HepG2 (cell line): ENCODE results near the gene HS6ST1. TPM values are rescaled to one million over a fixed set of nuclear protein-coding genes. Genes with fewer than 3 reads are reported as not detected.

ENCODE experiments used
- E2F2 ChIP-seq: sonication (generic); formaldehyde crosslinking; IDR thresholded peaks from 2 replicates; pipeline ENCODE4 v1.4.0; 2020; ENCODE audit warnings: missing genetic modification reagents, borderline replicate concordance
- ELF4 ChIP-seq: sonication (generic); formaldehyde crosslinking; IDR thresholded peaks from 2 replicates; pipeline ENCODE4 v1.5.0; 2020; ENCODE audit warnings: missing genetic modification reagents, mild to moderate bottlenecking, moderate library complexity, borderline replicate concordance
- NCOR1 ChIP-seq: fragments of 200-600 bp; sonication (generic); IDR thresholded peaks from 2 replicates; pipeline ENCODE4 v1.7.0; 2017; ENCODE audit warnings: antibody characterized with exemption, low read length, borderline replicate concordance
- NFIB ChIP-seq: sonication (generic); formaldehyde crosslinking; IDR thresholded peaks from 2 replicates; pipeline ENCODE4 v1.9.0; 2021; ENCODE audit warnings: missing genetic modification reagents, mild to moderate bottlenecking, borderline replicate concordance
- RCOR2 ChIP-seq: IDR thresholded peaks from 2 replicates; pipeline ENCODE4 v1.6.1; 2016; ENCODE audit warnings: missing biosample characterization, missing genetic modification reagents
- SATB2 ChIP-seq: sonication (generic); formaldehyde crosslinking; IDR thresholded peaks from 2 replicates; pipeline ENCODE4 v1.5.0; 2020; ENCODE audit warnings: missing genetic modification reagents
- SIN3A ChIP-seq: IDR thresholded peaks from 2 replicates; pipeline ENCODE4 v1.6.1; 2011; ENCODE audit warnings: low read depth, mild to moderate bottlenecking, control low read depth, low read length, borderline replicate concordance
- SP4 ChIP-seq: sonication (generic); formaldehyde crosslinking; IDR thresholded peaks from 2 replicates; pipeline ENCODE4 v1.8.1; 2023; ENCODE audit warnings: mild to moderate bottlenecking, missing genetic modification reagents
- THAP8 ChIP-seq: sonication (generic); formaldehyde crosslinking; IDR thresholded peaks from 2 replicates; pipeline ENCODE4 v1.5.1; 2020; ENCODE audit warnings: missing genetic modification reagents, mild to moderate bottlenecking, borderline replicate concordance
- USF2 ChIP-seq, 2 experiments: sonication (generic) in 1 of 2; formaldehyde crosslinking in 1 of 2; IDR thresholded peaks; 2 replicates each; pipeline versions ENCODE4 v1.5.1 to v1.6.1; 2011 to 2020; ENCODE audit warnings: borderline replicate concordance in 1 of 2, low read depth in 1 of 2, low read length in 1 of 2, mild to moderate bottlenecking in 1 of 2, missing genetic modification reagents in 1 of 2, moderate library complexity in 1 of 2
- ZBTB7A ChIP-seq: sonication (generic); formaldehyde crosslinking; IDR thresholded peaks from 2 replicates; pipeline ENCODE4 v1.8.0; 2022; ENCODE audit warnings: mild to moderate bottlenecking, missing genetic modification reagents
- ZMYM3 ChIP-seq: sonication (generic); formaldehyde crosslinking; IDR thresholded peaks from 2 replicates; pipeline ENCODE4 v1.5.1; 2020; ENCODE audit warnings: mild to moderate bottlenecking, missing genetic modification reagents
- ZNF441 ChIP-seq: sonication (generic); formaldehyde crosslinking; IDR thresholded peaks from 2 replicates; pipeline ENCODE4 v1.7.0; 2021; ENCODE audit warnings: missing genetic modification reagents, borderline replicate concordance
- ZNF446 ChIP-seq: sonication (generic); formaldehyde crosslinking; IDR thresholded peaks from 2 replicates; pipeline ENCODE4 v1.5.0; 2020; ENCODE audit warnings: mild to moderate bottlenecking, missing genetic modification reagents
- ZNF775 ChIP-seq: sonication (generic); formaldehyde crosslinking; IDR thresholded peaks from 2 replicates; pipeline ENCODE4 v1.4.0; 2020; ENCODE audit warnings: missing genetic modification reagents, mild to moderate bottlenecking, moderate library complexity, borderline replicate concordance
- polyA plus RNA-seq, 8 experiments: library from polyadenylated mRNA; depleted of rRNA in 3 of 8; stranded (reverse) in 7 of 8; unstranded in 1 of 8; fragments of >200 nt; fragmentation: Illumina TruSeq in 4 of 8; extraction: Trizol in 4 of 8; gene quantifications; 2 replicates each; pipeline versions ENCODE4 v1.2.1 to v1.2.3, GENCODE V29; 2011 to 2016; ENCODE audit warnings: low read depth in 4 of 8, missing spikeins in 1 of 8, mixed read lengths in 1 of 8; ENCODE audit not compliant: insufficient read depth in 1 of 8
- total RNA-seq, 5 experiments: library from RNA; depleted of rRNA; stranded (reverse); fragments of >200 nt; fragmentation: Illumina TruSeq; extraction: Trizol; gene quantifications; 2 replicates each; pipeline ENCODE4 v1.2.3, GENCODE V29; 2016; ENCODE audit warnings: low read depth in 1 of 5
- TF ChIP-seq, protein P1 (sequence below): sonication (generic); formaldehyde crosslinking; IDR thresholded peaks from 2 replicates; pipeline ENCODE4 v1.4.0; 2020; ENCODE audit warnings: missing genetic modification reagents, borderline replicate concordance
- TF ChIP-seq, protein P2 (sequence below), 2 experiments: sonication (generic) in 1 of 2; formaldehyde crosslinking in 1 of 2; IDR thresholded peaks; 2 replicates each; pipeline versions ENCODE4 v1.4.0 to v1.6.1; 2018 to 2020; ENCODE audit warnings: missing genetic modification reagents in 2 of 2, borderline replicate concordance in 1 of 2, low read depth in 1 of 2, mild to moderate bottlenecking in 1 of 2, missing biosample characterization in 1 of 2

HS6ST1 gene
- total and polyA plus RNA-seq, 2 of the 13 experiments (the other 11 are each of a cell fraction or from before 2014, with no cell fraction given): 34.5 to 84.6 TPM

GRCh38 chr2:128232965-128233789 is 85.5 kb downstream of the HS6ST1 start (continued):
- TF ChIP-seq ZBTB7A (CRISPR knock-in tag) (0 out of 2 replicates have a peak, but pooled peaks have one; percentile 35), THAP8 (CRISPR knock-in tag) (no peak), RCOR2 (CRISPR knock-in tag) (no peak), NFIB (CRISPR knock-in tag) (no peak), E2F2 (CRISPR knock-in tag) (0 out of 2 replicates have a peak, but pooled peaks have one; percentile 61), ZNF446 (peak; percentile 27; the same call in 1 of the 2 replicates), ZMYM3 (CRISPR knock-in tag) (peak; percentile 69), ZNF775 (CRISPR knock-in tag) (peak; percentile 80), NCOR1 (no peak), ZNF441 (CRISPR knock-in tag) (peak; percentile 36; the same call in 1 of the 2 replicates), SP4 (no peak; the same call in 1 of the 2 replicates), ELF4 (CRISPR knock-in tag) (peak; percentile 61; the same call in 1 of the 2 replicates), SIN3A (no peak), USF2 (IDR thresholded peaks at IDR 0.05; ENCODE audit: low read depth, low read length) (no peak), USF2 (CRISPR knock-in tag; IDR thresholded peaks at IDR 0.05; ENCODE audit: borderline replicate concordance) (no peak), SATB2 (CRISPR knock-in tag) (peak; percentile 67; the same call in 1 of the 2 replicates)
- TF ChIP-seq, protein P1, sequence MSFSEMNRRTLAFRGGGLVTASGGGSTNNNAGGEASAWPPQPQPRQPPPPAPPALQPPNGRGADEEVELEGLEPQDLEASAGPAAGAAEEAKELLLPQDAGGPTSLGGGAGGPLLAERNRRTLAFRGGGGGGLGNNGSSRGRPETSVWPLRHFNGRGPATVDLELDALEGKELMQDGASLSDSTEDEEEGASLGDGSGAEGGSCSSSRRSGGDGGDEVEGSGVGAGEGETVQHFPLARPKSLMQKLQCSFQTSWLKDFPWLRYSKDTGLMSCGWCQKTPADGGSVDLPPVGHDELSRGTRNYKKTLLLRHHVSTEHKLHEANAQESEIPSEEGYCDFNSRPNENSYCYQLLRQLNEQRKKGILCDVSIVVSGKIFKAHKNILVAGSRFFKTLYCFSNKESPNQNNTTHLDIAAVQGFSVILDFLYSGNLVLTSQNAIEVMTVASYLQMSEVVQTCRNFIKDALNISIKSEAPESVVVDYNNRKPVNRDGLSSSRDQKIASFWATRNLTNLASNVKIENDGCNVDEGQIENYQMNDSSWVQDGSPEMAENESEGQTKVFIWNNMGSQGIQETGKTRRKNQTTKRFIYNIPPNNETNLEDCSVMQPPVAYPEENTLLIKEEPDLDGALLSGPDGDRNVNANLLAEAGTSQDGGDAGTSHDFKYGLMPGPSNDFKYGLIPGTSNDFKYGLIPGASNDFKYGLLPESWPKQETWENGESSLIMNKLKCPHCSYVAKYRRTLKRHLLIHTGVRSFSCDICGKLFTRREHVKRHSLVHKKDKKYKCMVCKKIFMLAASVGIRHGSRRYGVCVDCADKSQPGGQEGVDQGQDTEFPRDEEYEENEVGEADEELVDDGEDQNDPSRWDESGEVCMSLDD: peak; percentile 58; the same call in 1 of the 2 replicates
- TF ChIP-seq, protein P2, sequence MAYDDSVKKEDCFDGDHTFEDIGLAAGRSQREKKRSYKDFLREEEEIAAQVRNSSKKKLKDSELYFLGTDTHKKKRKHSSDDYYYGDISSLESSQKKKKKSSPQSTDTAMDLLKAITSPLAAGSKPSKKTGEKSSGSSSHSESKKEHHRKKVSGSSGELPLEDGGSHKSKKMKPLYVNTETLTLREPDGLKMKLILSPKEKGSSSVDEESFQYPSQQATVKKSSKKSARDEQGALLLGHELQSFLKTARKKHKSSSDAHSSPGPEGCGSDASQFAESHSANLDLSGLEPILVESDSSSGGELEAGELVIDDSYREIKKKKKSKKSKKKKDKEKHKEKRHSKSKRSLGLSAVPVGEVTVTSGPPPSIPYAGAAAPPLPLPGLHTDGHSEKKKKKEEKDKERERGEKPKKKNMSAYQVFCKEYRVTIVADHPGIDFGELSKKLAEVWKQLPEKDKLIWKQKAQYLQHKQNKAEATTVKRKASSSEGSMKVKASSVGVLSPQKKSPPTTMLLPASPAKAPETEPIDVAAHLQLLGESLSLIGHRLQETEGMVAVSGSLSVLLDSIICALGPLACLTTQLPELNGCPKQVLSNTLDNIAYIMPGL (CRISPR knock-in tag; IDR thresholded peaks at IDR 0.05; ENCODE audit: borderline replicate concordance in 1 of 2, low read depth in 1 of 2): peak; percentile 99 to 100
